Hepatocyte (in vitro differentiated cells): ENCODE measurements around the gene OBP2B.

Source experiments
- CTCF ChIP-seq: fragments of 200-600 bp; sonication (generic); IDR thresholded peaks from 2 replicates; pipeline ENCODE4 v1.5.1; 2016; ENCODE audit warnings: antibody characterized with exemption, mild to moderate bottlenecking; ENCODE audit not compliant: poor library complexity
- EZH2 ChIP-seq: fragments of 200-600 bp; sonication (generic); IDR thresholded peaks from 2 replicates; pipeline ENCODE4 v1.6.1; 2016; ENCODE audit warnings: antibody characterized with exemption, mild to moderate bottlenecking, borderline replicate concordance

GRCh38 chr9:133252301-133253020 is 43.4 kb upstream of the OBP2B start:
- TF ChIP-seq EZH2 (no peak), CTCF (no peak)
